Measurements from ENCODE around the gene ISOC2. TPM values are rescaled to one million over a fixed set of nuclear protein-coding genes. Genes with fewer than 3 reads are reported as not detected.

Gene ISOC2
- total RNA-seq, 2 experiments from 2014 or later: 18.6 to 20.5 TPM

- Mint-ChIP-seq H3K36me3 (ENCODE audit: low read depth) (no peaks in the 10 kb centered on the region), H3K4me1 (ENCODE audit: low read depth) (no peaks in the 10 kb centered on the region), H3K9me3 (no peaks in the 10 kb centered on the region), H3K27me3 (ENCODE audit: low read depth) (peaks cover 5% of the 10 kb centered on the region), H3K27ac (no peak overlapping the region), H3K4me3 (no peak overlapping the region)
- intact Hi-C loops (cut with micrococcal nuclease): no loop called here
- no peak for DNase-seq
- CTCF ChIA-PET: interaction anchor here (0.6 to 1.2 kb wide), 3 partner anchors 8 to 354 kb away, joined by 3 to 4 read pairs (median 3); no protein-coding TSS in a partner anchor
Measured at GRCh38 chr19:55495646-55496349, 34.4 kb upstream of the ISOC2 start.

- H3K36me3 Mint-ChIP-seq (ENCODE audit: low read depth): no peaks in the 10 kb centered on the region
- no peak overlapping the region for H3K27ac Mint-ChIP-seq
- DNase-seq: no peak
- no peaks in the 10 kb centered on the region for H3K9me3 Mint-ChIP-seq
- H3K4me1 Mint-ChIP-seq (ENCODE audit: low read depth): no peaks in the 10 kb centered on the region
- CTCF ChIA-PET: interaction anchor here (0.6 to 1.0 kb wide), 3 partner anchors 9 to 281 kb away, joined by 3 to 6 read pairs (median 3); no protein-coding TSS in a partner anchor
- no peak overlapping the region for H3K4me3 Mint-ChIP-seq
- peaks cover 5% of the 10 kb centered on the region for H3K27me3 Mint-ChIP-seq (ENCODE audit: low read depth)
- intact Hi-C loops (cut with micrococcal nuclease): no loop called here
Measured at GRCh38 chr19:55494172-55494761, 32.8 kb upstream of the ISOC2 start.

- DNase-seq: no peak
- no peaks in the 10 kb centered on the region for H3K4me1 Mint-ChIP-seq (ENCODE audit: low read depth)
- H3K27me3 Mint-ChIP-seq (ENCODE audit: low read depth): peaks cover 5% of the 10 kb centered on the region
- CTCF ChIA-PET: interaction anchor here (1.0 kb wide), 1 partner anchor 10 kb away, joined by 3 read pairs; no protein-coding TSS in a partner anchor
- intact Hi-C loops (cut with micrococcal nuclease): no loop called here
- H3K4me3 Mint-ChIP-seq: no peak overlapping the region
- H3K27ac Mint-ChIP-seq: no peak overlapping the region
- no peaks in the 10 kb centered on the region for H3K36me3 Mint-ChIP-seq (ENCODE audit: low read depth)
- no peaks in the 10 kb centered on the region for H3K9me3 Mint-ChIP-seq
Measured at GRCh38 chr19:55493645-55494171, 32.3 kb upstream of the ISOC2 start.

- peaks cover 5% of the 10 kb centered on the region for H3K27me3 Mint-ChIP-seq (ENCODE audit: low read depth)
- CTCF ChIA-PET: interaction anchor here (1.0 kb wide), 1 partner anchor 10 kb away, joined by 3 read pairs; no protein-coding TSS in a partner anchor
- H3K4me1 Mint-ChIP-seq (ENCODE audit: low read depth): no peaks in the 10 kb centered on the region
- H3K36me3 Mint-ChIP-seq (ENCODE audit: low read depth): no peaks in the 10 kb centered on the region
- H3K27ac Mint-ChIP-seq: no peak overlapping the region
- no peaks in the 10 kb centered on the region for H3K9me3 Mint-ChIP-seq
- no peak for DNase-seq
- intact Hi-C loops (cut with micrococcal nuclease): no loop called here
- no peak overlapping the region for H3K4me3 Mint-ChIP-seq
Measured at GRCh38 chr19:55493052-55493644, 31.7 kb upstream of the ISOC2 start.

GRCh38 chr19:55492362-55492944 is 31.0 kb upstream of the ISOC2 start:
- Mint-ChIP-seq H3K4me3 (no peak overlapping the region), H3K4me1 (ENCODE audit: low read depth) (peaks cover 4% of the 10 kb centered on the region), H3K27ac (no peak overlapping the region), H3K27me3 (ENCODE audit: low read depth) (peaks cover 5% of the 10 kb centered on the region), H3K36me3 (ENCODE audit: low read depth) (no peaks in the 10 kb centered on the region), H3K9me3 (no peaks in the 10 kb centered on the region)
- no peak for DNase-seq
- CTCF ChIA-PET: interaction anchor here (0.6 kb wide), 1 partner anchor 761 kb away, joined by 5 read pairs; no protein-coding TSS in a partner anchor
- intact Hi-C loops (cut with micrococcal nuclease): no loop called here

- peaks cover 5% of the 10 kb centered on the region for H3K27me3 Mint-ChIP-seq (ENCODE audit: low read depth)
- peaks cover 10% of the 10 kb centered on the region for H3K4me1 Mint-ChIP-seq (ENCODE audit: low read depth)
- no peak overlapping the region for H3K4me3 Mint-ChIP-seq
- intact Hi-C loops (cut with micrococcal nuclease): no loop called here
- no peak overlapping the region for H3K27ac Mint-ChIP-seq
- no peaks in the 10 kb centered on the region for H3K9me3 Mint-ChIP-seq
- no peaks in the 10 kb centered on the region for H3K36me3 Mint-ChIP-seq (ENCODE audit: low read depth)
- DNase-seq: no peak
- CTCF ChIA-PET: interaction anchor here (0.6 kb wide), 1 partner anchor 762 kb away, joined by 5 read pairs; no protein-coding TSS in a partner anchor
Measured at GRCh38 chr19:55491546-55492360, 30.3 kb upstream of the ISOC2 start.

GRCh38 chr19:55490478-55491432 is 29.3 kb upstream of the ISOC2 start:
- Mint-ChIP-seq H3K9me3 (no peaks in the 10 kb centered on the region), H3K27me3 (ENCODE audit: low read depth) (peaks cover 8% of the 10 kb centered on the region)
- CTCF ChIA-PET: interaction anchor here (0.6 to 1.1 kb wide), 2 partner anchors 24 to 198 kb away, joined by 5 to 7 read pairs; no protein-coding TSS in a partner anchor

GRCh38 chr19:55489711-55490477 is 28.5 kb upstream of the ISOC2 start:
- H3K9me3 Mint-ChIP-seq: no peaks in the 10 kb centered on the region
- no peaks in the 10 kb centered on the region for H3K36me3 Mint-ChIP-seq (ENCODE audit: low read depth)
- H3K27ac Mint-ChIP-seq: no peak overlapping the region
- DNase-seq: no peak
- intact Hi-C loops (cut with micrococcal nuclease): no loop called here
- CTCF ChIA-PET: interaction anchor here (1.1 to 3.7 kb wide), 2 partner anchors 14 to 23 kb away, joined by 5 to 16 read pairs; no protein-coding TSS in a partner anchor
- H3K4me1 Mint-ChIP-seq (ENCODE audit: low read depth): peaks cover 17% of the 10 kb centered on the region
- peaks cover 8% of the 10 kb centered on the region for H3K27me3 Mint-ChIP-seq (ENCODE audit: low read depth)
- no peak overlapping the region for H3K4me3 Mint-ChIP-seq

More at GRCh38 chr19:55490478-55491432, 29.3 kb upstream of the ISOC2 start:
- Mint-ChIP-seq H3K4me1 (ENCODE audit: low read depth) (peaks cover 15% of the 10 kb centered on the region), H3K36me3 (ENCODE audit: low read depth) (no peaks in the 10 kb centered on the region), H3K27ac (no peak overlapping the region), H3K4me3 (no peak overlapping the region)
- intact Hi-C loops (cut with micrococcal nuclease): no loop called here
- DNase-seq: no peak

- Mint-ChIP-seq H3K4me3 (no peak overlapping the region), H3K9me3 (no peaks in the 10 kb centered on the region), H3K36me3 (ENCODE audit: low read depth) (no peaks in the 10 kb centered on the region), H3K4me1 (ENCODE audit: low read depth) (peaks cover 17% of the 10 kb centered on the region), H3K27ac (no peak overlapping the region), H3K27me3 (ENCODE audit: low read depth) (peaks cover 8% of the 10 kb centered on the region)
- DNase-seq: no peak
- CTCF ChIA-PET: interaction anchor here (1.1 to 3.7 kb wide), 2 partner anchors 15 to 22 kb away, joined by 5 to 16 read pairs; no protein-coding TSS in a partner anchor
- intact Hi-C loops (cut with micrococcal nuclease): no loop called here
Measured at GRCh38 chr19:55488986-55489710, 27.7 kb upstream of the ISOC2 start.

Measured in activated naive CD4-positive, alpha-beta T cell treated with anti-CD3 and anti-CD28 coated beads for 36 hours (primary cell).